Measurements from ENCODE around the gene RASL11B. TPM values are rescaled to one million over a fixed set of nuclear protein-coding genes. Genes with fewer than 3 reads are reported as not detected.
"Not testable (repeated sequence)": the region's sequence is repeated elsewhere in the genome, so short reads cannot be mapped to it uniquely, and the experiment has no call there.

Gene RASL11B
- total RNA-seq, result under 1 TPM in 1 of 2 experiments, not detected in 1; 0.30 TPM

- ChIA-PET POLR2A (interaction anchor here (1.8 kb wide), 1 partner anchor 150 kb away, joined by 10 read pairs; no protein-coding TSS in a partner anchor), CTCF (no interaction called here)
Measured at GRCh38 chr4:52861879-52862616, at the start of gene RASL11B. Gene RASL11B, plus strand, starts transcription at chr4:52862317. Its CDS starts 191 bp downstream, at chr4:52862508.

GRCh38 chr4:52813546-52813945, 48.6 kb upstream of the RASL11B start:
- POLR2A ChIA-PET, result no interaction called here

GRCh38 chr4:52822583-52822971, 39.5 kb upstream of the RASL11B start:
- CTCF ChIA-PET, result interaction anchor here (0.6 kb wide), 1 partner anchor 301 kb away, joined by 3 read pairs; no protein-coding TSS in a partner anchor
- POLR2A ChIA-PET, result no interaction called here

More at GRCh38 chr4:52813546-52813945, 48.6 kb upstream of the RASL11B start:
- CTCF ChIA-PET, result no interaction called here

- ChIA-PET POLR2A (no interaction called here), CTCF (interaction anchor here (0.6 kb wide), 1 partner anchor 300 kb away, joined by 3 read pairs; no protein-coding TSS in a partner anchor)
Measured at GRCh38 chr4:52822972-52823701, 39.0 kb upstream of the RASL11B start.

- CTCF ChIA-PET, result no interaction called here
- POLR2A ChIA-PET, result no interaction called here
Measured at GRCh38 chr4:52823702-52824092, 38.4 kb upstream of the RASL11B start.

- ChIA-PET CTCF (no interaction called here), POLR2A (no interaction called here)
Measured at GRCh38 chr4:52824270-52824602, 37.9 kb upstream of the RASL11B start.

GRCh38 chr4:52824603-52825459, 37.3 kb upstream of the RASL11B start:
- ChIA-PET POLR2A (no interaction called here), CTCF (no interaction called here)

- ChIA-PET CTCF (interaction anchor here (0.6 kb wide), 1 partner anchor 51 kb away, joined by 5 read pairs; no protein-coding TSS in a partner anchor), POLR2A (no interaction called here)
Measured at GRCh38 chr4:52825460-52826090, 36.5 kb upstream of the RASL11B start.

- ChIA-PET CTCF (no interaction called here), POLR2A (no interaction called here)
Measured at GRCh38 chr4:52833941-52834525, 28.1 kb upstream of the RASL11B start.

- POLR2A ChIA-PET, CTCF ChIA-PET: not testable (repeated sequence)
Measured at GRCh38 chr4:52834641-52835456, 27.3 kb upstream of the RASL11B start.

GRCh38 chr4:52836120-52836519, 26.0 kb upstream of the RASL11B start:
- CTCF ChIA-PET, result no interaction called here

GRCh38 chr4:52836678-52837077, 25.4 kb upstream of the RASL11B start:
- POLR2A ChIA-PET, result no interaction called here
- CTCF ChIA-PET, result no interaction called here

More at GRCh38 chr4:52836120-52836519, 26.0 kb upstream of the RASL11B start:
- POLR2A ChIA-PET, result no interaction called here

- POLR2A ChIA-PET, result interaction anchor here (0.5 kb wide), 1 partner anchor 72 kb away, joined by 3 read pairs; no protein-coding TSS in a partner anchor
- CTCF ChIA-PET, result interaction anchor here (0.6 kb wide), 1 partner anchor 284 kb away, joined by 3 read pairs; no protein-coding TSS in a partner anchor
Measured at GRCh38 chr4:52837716-52838558, 24.2 kb upstream of the RASL11B start.

- POLR2A ChIA-PET, result no interaction called here
Measured at GRCh38 chr4:52838729-52839586, 23.2 kb upstream of the RASL11B start.

GRCh38 chr4:52840531-52841370, 21.4 kb upstream of the RASL11B start:
- CTCF ChIA-PET, result no interaction called here
- POLR2A ChIA-PET, result no interaction called here

More at GRCh38 chr4:52838729-52839586, 23.2 kb upstream of the RASL11B start:
- CTCF ChIA-PET, result no interaction called here

All from activated CD8-positive, alpha-beta memory T cell treated with anti-CD3 and anti-CD28 coated beads for 36 hours (primary cell).